Gastroesophageal sphincter (tissue), 4 donors: Measurements from ENCODE around the gene RHOT1. TPM values are rescaled to one million over a fixed set of nuclear protein-coding genes. Genes with fewer than 3 reads are reported as not detected.

Source experiments
- ATAC-seq: fragments of 150-250 bp; one replicate; pipeline ENCODE4 v1.9.1; 2016; ENCODE audit warnings: mild to moderate bottlenecking, moderate library complexity
- H3K27ac ChIP-seq, 4 donors: fragments of 200-600 bp; sonication (generic) in 3 of 4; 1 replicate in 3 of 4; 2 replicates in 1 of 4; pipeline ENCODE4 v1.5.1; 2016 to 2019
- H3K27me3 ChIP-seq: fragments of 200-600 bp; sonication (generic); one replicate; pipeline ENCODE4 v1.5.1; 2019
- H3K36me3 ChIP-seq, 2 donors: fragments of 200-600 bp; sonication (generic); one replicate each; pipeline ENCODE4 v1.5.1; 2019; ENCODE audit warnings: control low read depth in 1 of 2
- H3K4me1 ChIP-seq, 3 donors: fragments of 200-600 bp; sonication (generic); 1 replicate in 2 of 3; 2 replicates in 1 of 3; pipeline ENCODE4 v1.5.1; 2016 to 2019; ENCODE audit warnings: control low read depth in 2 of 3
- H3K4me3 ChIP-seq, 2 donors: fragments of 200-600 bp; sonication (generic); one replicate each; pipeline ENCODE4 v1.5.1; 2019; ENCODE audit warnings: mild to moderate bottlenecking in 1 of 2, moderate library complexity in 1 of 2
- H3K9me3 ChIP-seq, 3 donors: fragments of 200-600 bp; sonication (generic); one replicate each; pipeline ENCODE4 v1.5.1; 2017 to 2019; ENCODE audit warnings: control low read depth in 2 of 3
- CTCF ChIP-seq, 4 experiments: fragments of 200-600 bp in 2 of 4; fragments of 450-650 bp in 2 of 4; sonication (generic) in 1 of 4; IDR thresholded peaks; one replicate each; pipeline ENCODE4 v1.5.1; 2017 to 2019; ENCODE audit warnings: antibody characterized with exemption in 4 of 4, mild to moderate bottlenecking in 2 of 4, moderate library complexity in 2 of 4
- EP300 ChIP-seq: sonication (generic); formaldehyde crosslinking; IDR thresholded peaks from one replicate; pipeline ENCODE4 v1.6.1; 2017; ENCODE audit warnings: antibody characterized with exemption, mild to moderate bottlenecking
- POLR2A ChIP-seq, 2 donors: fragments of 450-650 bp; IDR thresholded peaks; one replicate each; pipeline ENCODE4 v1.6.1; 2017; ENCODE audit warnings: antibody characterized with exemption in 2 of 2, mild to moderate bottlenecking in 2 of 2, moderate library complexity in 1 of 2
- POLR2AphosphoS5 ChIP-seq: sonication (generic); formaldehyde crosslinking; IDR thresholded peaks from one replicate; pipeline ENCODE4 v1.6.1; 2017; ENCODE audit warnings: antibody characterized with exemption
- WGBS, 2 donors: methylation state at CpG; one replicate each; pipeline ENCODE4 v1.1.5; 2018; ENCODE audit warnings: low coverage in 1 of 2; 5-methylcytosine and 5-hydroxymethylcytosine counted together
- total RNA-seq, 4 donors: library from RNA; depleted of rRNA; stranded (reverse); fragments of >200 nt; gene quantifications; one replicate each; pipeline ENCODE4 v1.1.0, GENCODE V29; 2016

RHOT1 gene
- total RNA-seq, 4 donors from 2014 or later = 34.4 to 58.3 (median 46.0) TPM

- peaks cover 0 to 35% of the 10 kb centered on the region in 2 donors for H3K36me3 ChIP-seq
- peak overlapping the region in 1 of 4 donors; percentile 19 for H3K27ac ChIP-seq
- TF ChIP-seq EP300 (no peak), CTCF (IDR thresholded peaks at IDR 0.05) (no peak), POLR2A (IDR thresholded peaks at IDR 0.05) (no peak), POLR2AphosphoS5 (no peak)
Observed at GRCh38 chr17:32152130-32152529, 9.8 kb downstream of the RHOT1 start.

GRCh38 chr17:32155896-32156295 lies 13.6 kb downstream of the RHOT1 start:
- Histone ChIP-seq H3K4me1 (peaks cover 0 to 45% (median 0%) of the 10 kb centered on the region in 3 donors), H3K4me3 (no peak overlapping the region), H3K36me3 (peaks cover 0 to 56% of the 10 kb centered on the region in 2 donors), H3K27ac (no peak overlapping the region), H3K27me3 (no peaks in the 10 kb centered on the region), H3K9me3 (no peaks in the 10 kb centered on the region)
- WGBS, 2 donors = 87 to 95% methylated on average over 2 to 3 of the region's 3 CpGs
- TF ChIP-seq EP300 = no peak
- no peak for TF ChIP-seq POLR2A (IDR thresholded peaks at IDR 0.05)
- TF ChIP-seq POLR2AphosphoS5 = no peak
- no peak for TF ChIP-seq CTCF (IDR thresholded peaks at IDR 0.05)
- no peak for ATAC-seq

More at GRCh38 chr17:32152130-32152529, 9.8 kb downstream of the RHOT1 start:
- no peak overlapping the region for H3K4me3 ChIP-seq
- H3K4me1 ChIP-seq = peaks cover 0 to 63% (median 3%) of the 10 kb centered on the region in 3 donors
- no peaks in the 10 kb centered on the region for H3K27me3 ChIP-seq
- whole genome bisulfite sequencing, 2 donors = 67 to 72% methylated on average over 2 to 3 of the region's 3 CpGs
- no peak for ATAC-seq
- H3K9me3 ChIP-seq = no peaks in the 10 kb centered on the region

- Histone ChIP-seq H3K4me3 (no peak overlapping the region), H3K36me3 (peaks cover 0 to 64% of the 10 kb centered on the region in 2 donors), H3K27me3 (no peaks in the 10 kb centered on the region), H3K27ac (no peak overlapping the region), H3K9me3 (no peaks in the 10 kb centered on the region), H3K4me1 (peaks cover 0 to 38% (median 0%) of the 10 kb centered on the region in 3 donors)
- ATAC-seq = no peak
- TF ChIP-seq CTCF (IDR thresholded peaks at IDR 0.05) (no peak), POLR2AphosphoS5 (no peak), EP300 (no peak), POLR2A (IDR thresholded peaks at IDR 0.05) (no peak)
- 22 to 60% methylated on average over 1 of the region's 1 CpG for WGBS, 2 donors
Observed at GRCh38 chr17:32156656-32157055, 14.4 kb downstream of the RHOT1 start.

GRCh38 chr17:32157225-32157624 lies 14.9 kb downstream of the RHOT1 start:
- Histone ChIP-seq H3K27me3 (no peaks in the 10 kb centered on the region), H3K27ac (no peak overlapping the region), H3K4me3 (no peak overlapping the region), H3K9me3 (no peaks in the 10 kb centered on the region), H3K36me3 (peaks cover 0 to 68% of the 10 kb centered on the region in 2 donors), H3K4me1 (peaks cover 0 to 32% (median 0%) of the 10 kb centered on the region in 3 donors)
- TF ChIP-seq POLR2AphosphoS5 (no peak), POLR2A (IDR thresholded peaks at IDR 0.05) (no peak), EP300 (no peak), CTCF (IDR thresholded peaks at IDR 0.05) (no peak)
- no peak for ATAC-seq
- WGBS, 2 donors = 86% methylated on average over 3 of the region's 4 CpGs; no CpG with 5 or more reads in 1 of the 2 donors

GRCh38 chr17:32158870-32159585 lies 16.7 kb downstream of the RHOT1 start:
- 90% methylated on average over 2 of the region's 20 CpGs; no CpG with 5 or more reads in 1 of the 2 donors for WGBS, 2 donors
- Histone ChIP-seq H3K9me3 (no peaks in the 10 kb centered on the region), H3K36me3 (peaks cover 0 to 57% of the 10 kb centered on the region in 2 donors), H3K4me3 (no peak overlapping the region), H3K27ac (no peak overlapping the region), H3K4me1 (peaks cover 0 to 17% (median 0%) of the 10 kb centered on the region in 3 donors), H3K27me3 (no peaks in the 10 kb centered on the region)
- TF ChIP-seq CTCF (IDR thresholded peaks at IDR 0.05) (no peak), POLR2AphosphoS5 (no peak), EP300 (no peak), POLR2A (IDR thresholded peaks at IDR 0.05) (no peak)
- ATAC-seq = no peak
